ENCODE results near the gene RPS3. TPM values are rescaled to one million over a fixed set of nuclear protein-coding genes. Genes with fewer than 3 reads are reported as not detected.

The RPS3 gene
- total and polyA plus RNA-seq, 9 of the 15 experiments (the other 6 are each of a cell fraction or from before 2014, with no cell fraction given) = 2,700 to 5,771 (median 3,679) TPM

DNA sequence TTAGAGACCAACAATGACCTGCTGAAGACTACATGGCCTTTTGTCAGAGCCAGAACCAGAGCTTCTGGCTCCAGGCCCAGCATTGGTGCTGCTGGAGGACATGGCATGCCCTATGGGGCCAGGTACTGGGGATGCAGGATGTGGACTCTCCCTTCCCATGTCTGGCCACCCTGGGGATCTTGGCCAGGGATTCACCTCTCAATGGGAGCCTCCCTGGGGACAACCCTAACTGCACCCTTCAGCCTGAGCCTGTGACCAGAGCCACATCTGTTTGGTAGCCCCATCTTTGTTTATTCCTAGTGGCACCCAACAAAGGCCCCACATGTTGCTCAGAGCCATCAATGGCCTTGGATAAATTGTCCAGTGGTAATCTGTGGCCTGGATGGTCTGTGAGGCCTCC is 27.9 kb downstream of the RPS3 start (continued):
- no peak for TF ChIP-seq CHD7 (IDR thresholded peaks at IDR 0.05; ENCODE audit: low read depth, low read length)
- TF ChIP-seq EHMT2 (IDR thresholded peaks at IDR 0.05) = no peak
- TF ChIP-seq CBX3 (IDR thresholded peaks at IDR 0.05; ENCODE audit: borderline replicate concordance in 1 of 2, low read length in 2 of 2) = no peak
- TF ChIP-seq GABPB1 (CRISPR knock-in tag; IDR thresholded peaks at IDR 0.05) = no peak
- TF ChIP-seq, protein P1, sequence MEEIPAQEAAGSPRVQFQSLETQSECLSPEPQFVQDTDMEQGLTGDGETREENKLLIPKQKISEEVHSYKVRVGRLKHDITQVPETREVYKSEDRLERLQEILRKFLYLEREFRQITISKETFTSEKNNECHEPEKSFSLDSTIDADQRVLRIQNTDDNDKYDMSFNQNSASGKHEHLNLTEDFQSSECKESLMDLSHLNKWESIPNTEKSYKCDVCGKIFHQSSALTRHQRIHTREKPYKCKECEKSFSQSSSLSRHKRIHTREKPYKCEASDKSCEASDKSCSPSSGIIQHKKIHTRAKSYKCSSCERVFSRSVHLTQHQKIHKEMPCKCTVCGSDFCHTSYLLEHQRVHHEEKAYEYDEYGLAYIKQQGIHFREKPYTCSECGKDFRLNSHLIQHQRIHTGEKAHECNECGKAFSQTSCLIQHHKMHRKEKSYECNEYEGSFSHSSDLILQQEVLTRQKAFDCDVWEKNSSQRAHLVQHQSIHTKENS (CRISPR knock-in tag; IDR thresholded peaks at IDR 0.05) = no peak
- no peak for TF ChIP-seq ZNF695 (CRISPR knock-in tag; IDR thresholded peaks at IDR 0.05)
- no peak for TF ChIP-seq KLF6 (CRISPR knock-in tag; IDR thresholded peaks at IDR 0.05; ENCODE audit: borderline replicate concordance)
- no peak for TF ChIP-seq CC2D1A (IDR thresholded peaks at IDR 0.05)
- TF ChIP-seq NCOA4 (IDR thresholded peaks at IDR 0.05; ENCODE audit: partially characterized antibody) = no peak
- no peak for TF ChIP-seq FOXK2 (conservative IDR thresholded peaks at IDR 0.05 in 1 of 2, IDR thresholded peaks at IDR 0.05 in 1 of 2; ENCODE audit: low read depth in 2 of 2)

Measured in K562 (cell line).